DMS153 treated with DMSO at 0.1 percent for 48 hours (cell line): Measurements from ENCODE around the gene KHDRBS1.
"Not testable (repeated sequence)": the region's sequence is repeated elsewhere in the genome, so short reads cannot be mapped to it uniquely, and the experiment has no call there.

Experiments used
- DNase-seq: peaks from one replicate; lab custom pipeline; 2025; ENCODE audit not compliant: unreplicated experiment; lab: John Stamatoyannopoulos, UW

KHDRBS1 gene

GRCh38 chr1:32062867-32063230 lies 49.2 kb downstream of the KHDRBS1 start:
- DNase-seq, result no peak

GRCh38 chr1:32063261-32063681 lies 49.6 kb downstream of the KHDRBS1 start:
- DNase-seq, result peak; percentile 70

GRCh38 chr1:32065613-32066488 lies 52.2 kb downstream of the KHDRBS1 start:
- DNase-seq, result not testable (repeated sequence)

- DNase-seq, result no peak
Observed at GRCh38 chr1:32066489-32066873, 52.8 kb downstream of the KHDRBS1 start.

DNA sequence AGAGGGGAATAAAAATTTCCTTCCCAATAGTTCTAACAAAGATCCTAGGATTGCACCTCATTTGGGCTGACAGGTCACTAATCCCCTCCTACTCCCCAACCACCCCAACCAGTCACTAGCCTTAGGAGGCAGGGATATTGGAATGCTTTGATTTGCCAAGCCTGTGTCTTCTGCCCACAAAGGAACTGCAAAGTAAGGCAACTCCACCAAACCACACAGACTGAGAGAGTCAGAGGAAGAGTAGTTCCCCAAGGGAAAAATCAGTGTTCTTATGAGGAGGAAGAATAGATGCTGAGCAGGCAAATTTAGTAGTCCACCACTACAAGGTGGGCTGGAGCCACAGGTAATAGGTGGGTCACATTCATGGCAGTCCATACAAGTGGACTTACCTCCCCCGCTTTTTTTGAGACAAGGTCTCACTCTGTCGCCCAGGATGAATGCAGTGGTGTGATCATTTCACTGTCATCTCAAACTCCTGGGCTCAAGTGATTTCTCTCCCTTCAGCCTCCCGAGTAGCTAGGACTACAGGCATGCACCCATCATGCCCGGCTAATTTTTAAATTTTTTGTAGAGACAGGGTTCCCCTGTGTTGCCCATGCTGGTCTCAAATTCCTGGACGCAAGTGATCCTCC lies 55.4 kb downstream of the KHDRBS1 start:
- DNase-seq, result no peak

DNA sequence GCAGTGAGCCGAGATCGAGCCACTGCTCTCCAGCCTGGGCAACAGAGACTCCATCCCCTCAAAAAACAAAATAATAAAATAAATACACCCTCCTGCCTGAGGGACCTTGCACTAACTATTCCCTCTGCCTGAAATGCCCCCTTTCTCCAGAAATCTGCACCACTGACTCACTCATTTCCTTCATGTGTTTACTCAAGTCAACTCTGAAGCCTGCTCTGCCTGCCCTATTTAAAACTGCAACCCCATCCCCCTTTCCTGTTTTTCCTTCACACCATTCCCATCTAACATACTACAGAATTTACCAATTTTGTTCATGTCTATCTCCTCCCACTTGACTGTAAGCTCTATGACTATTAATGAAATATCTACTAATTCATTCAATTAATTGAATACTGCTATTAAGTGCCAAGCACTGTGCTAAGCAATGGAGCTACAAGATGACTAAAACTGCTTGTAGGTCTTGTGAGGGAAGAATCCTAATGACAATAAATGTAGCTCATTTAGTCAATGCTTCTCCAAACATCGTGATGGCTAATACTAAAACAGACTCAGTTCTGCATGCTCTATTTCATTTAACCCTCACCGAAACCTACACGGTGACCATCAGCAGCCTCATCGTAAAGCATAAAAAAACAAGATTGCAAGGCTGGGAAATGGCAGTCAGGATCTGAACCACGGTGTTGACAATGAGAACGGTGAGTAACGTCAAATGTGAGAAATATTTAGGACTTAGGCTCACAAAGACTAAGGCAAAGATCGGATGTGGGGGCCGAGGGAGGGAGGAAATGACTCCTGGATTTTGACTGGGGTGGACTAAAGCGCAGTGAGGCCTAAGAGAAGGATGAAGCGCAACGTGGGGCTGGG lies 58.3 kb downstream of the KHDRBS1 start:
- DNase-seq, result peak; percentile 90

- peak; percentile 100 for DNase-seq
Observed at GRCh38 chr1:32072622-32073298, 59.1 kb downstream of the KHDRBS1 start, which contains the start of gene TMEM39B. TMEM39B (plus strand) TSS chr1:32072939; CDS start chr1:32073048, 109 bp downstream.

GRCh38 chr1:32073299-32074229 lies 59.9 kb downstream of the KHDRBS1 start:
- no peak for DNase-seq

GRCh38 chr1:32074841-32075240 lies 61.2 kb downstream of the KHDRBS1 start:
- DNase-seq, result no peak

DNA sequence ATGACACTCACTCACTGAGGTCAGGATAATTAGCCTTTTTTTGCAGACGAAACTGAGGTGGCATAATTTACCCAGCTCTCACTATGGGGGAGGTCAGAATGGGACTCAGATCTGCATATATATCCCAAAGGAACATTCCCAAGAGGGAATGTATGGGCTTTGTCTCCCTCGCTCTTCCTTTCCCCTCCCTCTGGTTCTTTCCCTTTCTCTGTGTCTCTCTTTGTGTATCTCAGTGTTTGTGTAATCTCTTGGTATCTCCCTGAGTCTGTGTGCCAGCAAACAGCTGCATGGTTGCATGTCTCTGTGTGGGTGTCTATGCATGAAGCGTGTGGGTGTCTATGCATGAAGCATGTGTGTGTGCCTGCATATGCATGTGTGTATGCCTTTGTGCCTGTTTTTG lies 63.8 kb downstream of the KHDRBS1 start:
- no peak for DNase-seq

GRCh38 chr1:32082022-32082421 lies 68.4 kb downstream of the KHDRBS1 start:
- DNase-seq, result no peak

DNA sequence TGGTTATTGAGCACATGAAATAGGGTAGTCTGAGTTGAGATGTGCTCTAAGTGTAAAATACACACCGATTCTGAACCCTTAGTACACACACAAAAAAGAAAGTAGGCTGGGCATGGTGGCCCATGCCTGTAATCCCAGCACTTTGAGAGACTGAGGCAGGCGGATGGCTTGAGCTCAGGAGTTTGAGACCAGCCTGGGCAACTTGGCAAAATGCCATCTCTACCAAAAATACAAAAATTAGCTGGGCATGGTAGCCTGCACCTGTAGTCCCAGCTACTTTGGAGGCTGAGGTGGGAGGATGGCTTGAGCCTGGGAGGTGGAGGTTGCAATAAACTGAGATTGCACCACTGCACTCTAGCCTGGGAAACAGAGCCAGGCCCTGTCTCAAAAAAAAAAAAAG lies 72.7 kb downstream of the KHDRBS1 start:
- DNase-seq, result not testable (repeated sequence)

GRCh38 chr1:32091176-32091575 lies 77.5 kb downstream of the KHDRBS1 start:
- no peak for DNase-seq

DNA sequence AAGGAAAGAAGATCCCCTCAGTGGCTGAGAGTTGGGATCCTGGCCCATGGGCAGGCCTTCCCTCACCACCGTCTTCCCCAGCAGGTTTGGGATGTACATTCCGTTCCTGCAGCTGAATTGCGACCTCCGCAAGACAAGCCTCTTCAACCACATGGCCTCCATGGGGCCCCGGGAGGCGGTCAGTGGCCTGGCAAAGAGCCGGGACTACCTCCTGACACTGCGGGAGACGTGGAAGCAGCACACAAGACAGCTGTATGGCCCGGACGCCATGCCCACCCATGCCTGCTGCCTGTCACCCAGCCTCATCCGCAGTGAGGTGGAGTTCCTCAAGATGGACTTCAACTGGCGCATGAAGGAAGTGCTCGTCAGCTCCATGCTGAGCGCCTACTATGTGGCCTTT lies 77.9 kb downstream of the KHDRBS1 start:
- DNase-seq, result no peak
